ENCODE data around the gene SRSF1. TPM values are rescaled to one million over a fixed set of nuclear protein-coding genes. Genes with fewer than 3 reads are reported as not detected.

SRSF1 gene
- total RNA-seq, 4 donors from 2014 or later: 122 to 174 (median 143) TPM

GRCh38 chr17:57968456-57968855 is 38.6 kb downstream of the SRSF1 start:
- Histone ChIP-seq H3K27me3 (no peaks in the 10 kb centered on the region), H3K4me1 (no peaks in the 10 kb centered on the region), H3K27ac (no peak overlapping the region), H3K9me3 (no peaks in the 10 kb centered on the region), H3K36me3 (peaks cover 0 to 8% (median 3%) of the 10 kb centered on the region in 4 donors), H3K4me3 (no peak overlapping the region)
- in situ Hi-C loops (cut with MboI; ENCODE audit: low pct_ligation_motif_present in 1 of 4, low pct_unique_long_range_greater_than_20kb in 1 of 4, low sequenced_read_pairs in 3 of 4) (no loop called here), intact Hi-C loops (cut with DNase I; ENCODE audit: low total_unique reads) (no loop called here)
- WGBS, 2 donors (ENCODE audit: low coverage in 1 of 2): 68 to 71% methylated on average over 1 of the region's 1 CpG
- TF ChIP-seq POLR2AphosphoS5 (IDR thresholded peaks at IDR 0.05): no peak
- DNase-seq: no peak

GRCh38 chr17:57966875-57967274 is 40.2 kb downstream of the SRSF1 start:
- intact Hi-C loops (cut with DNase I; ENCODE audit: low total_unique reads): no loop called here
- H3K27me3 ChIP-seq: no peaks in the 10 kb centered on the region
- no peaks in the 10 kb centered on the region for H3K9me3 ChIP-seq
- in situ Hi-C loops (cut with MboI; ENCODE audit: low pct_ligation_motif_present in 1 of 4, low pct_unique_long_range_greater_than_20kb in 1 of 4, low sequenced_read_pairs in 3 of 4): no loop called here
- 76 to 100% methylated on average over 2 to 5 of the region's 5 CpGs for WGBS, 2 donors (ENCODE audit: low coverage in 1 of 2)
- no peak for DNase-seq
- no peaks in the 10 kb centered on the region for H3K36me3 ChIP-seq
- TF ChIP-seq EP300 (IDR thresholded peaks at IDR 0.05; ENCODE audit: low read depth): no peak
- no peak for TF ChIP-seq CTCF (IDR thresholded peaks at IDR 0.05)
- no peak for TF ChIP-seq POLR2AphosphoS5 (IDR thresholded peaks at IDR 0.05)
- no peak for TF ChIP-seq POLR2A (IDR thresholded peaks at IDR 0.05)
- H3K4me1 ChIP-seq: no peaks in the 10 kb centered on the region
- no peak overlapping the region for H3K4me3 ChIP-seq
- H3K27ac ChIP-seq: peak overlapping the region in 1 of 4 donors; percentile 9

- intact Hi-C loops (cut with DNase I; ENCODE audit: low total_unique reads) (no loop called here), in situ Hi-C loops (cut with MboI; ENCODE audit: low pct_ligation_motif_present in 1 of 4, low pct_unique_long_range_greater_than_20kb in 1 of 4, low sequenced_read_pairs in 3 of 4) (no loop called here)
- H3K9me3 ChIP-seq: no peaks in the 10 kb centered on the region
- TF ChIP-seq EP300 (IDR thresholded peaks at IDR 0.05; ENCODE audit: low read depth) (no peak), CTCF (IDR thresholded peaks at IDR 0.05) (no peak), POLR2A (IDR thresholded peaks at IDR 0.05) (no peak), POLR2AphosphoS5 (IDR thresholded peaks at IDR 0.05) (no peak)
- 60 to 97% methylated on average over 1 to 5 of the region's 5 CpGs for WGBS, 2 donors (ENCODE audit: low coverage in 1 of 2)
- H3K36me3 ChIP-seq: no peaks in the 10 kb centered on the region
- no peak overlapping the region for H3K27ac ChIP-seq
- no peaks in the 10 kb centered on the region for H3K27me3 ChIP-seq
- DNase-seq: no peak
- H3K4me3 ChIP-seq: no peak overlapping the region
- no peaks in the 10 kb centered on the region for H3K4me1 ChIP-seq
These were observed 40.8 kb downstream of the SRSF1 start for GRCh38 chr17:57966246-57966645.

GRCh38 chr17:57965521-57966160 is 41.4 kb downstream of the SRSF1 start:
- Histone ChIP-seq H3K9me3 (no peaks in the 10 kb centered on the region), H3K4me3 (no peak overlapping the region), H3K27ac (no peak overlapping the region), H3K4me1 (no peaks in the 10 kb centered on the region), H3K36me3 (no peaks in the 10 kb centered on the region), H3K27me3 (no peaks in the 10 kb centered on the region)
- in situ Hi-C loops (cut with MboI; ENCODE audit: low pct_ligation_motif_present in 1 of 4, low pct_unique_long_range_greater_than_20kb in 1 of 4, low sequenced_read_pairs in 3 of 4) (no loop called here), intact Hi-C loops (cut with DNase I; ENCODE audit: low total_unique reads) (no loop called here)
- WGBS, 2 donors (ENCODE audit: low coverage in 1 of 2): 89 to 90% methylated on average over 4 to 26 of the region's 26 CpGs
- no peak for DNase-seq
- TF ChIP-seq CTCF (IDR thresholded peaks at IDR 0.05): no peak
- no peak for TF ChIP-seq POLR2AphosphoS5 (IDR thresholded peaks at IDR 0.05)
- TF ChIP-seq POLR2A (IDR thresholded peaks at IDR 0.05): no peak
- TF ChIP-seq EP300 (IDR thresholded peaks at IDR 0.05; ENCODE audit: low read depth): no peak

GRCh38 chr17:57963149-57963511 is 43.9 kb downstream of the SRSF1 start:
- H3K27me3 ChIP-seq: no peaks in the 10 kb centered on the region
- TF ChIP-seq POLR2AphosphoS5 (IDR thresholded peaks at IDR 0.05): no peak
- no peak for TF ChIP-seq EP300 (IDR thresholded peaks at IDR 0.05; ENCODE audit: low read depth)
- TF ChIP-seq CTCF (IDR thresholded peaks at IDR 0.05): no peak
- TF ChIP-seq POLR2A (IDR thresholded peaks at IDR 0.05): no peak
- in situ Hi-C loops (cut with MboI; ENCODE audit: low pct_ligation_motif_present in 1 of 4, low pct_unique_long_range_greater_than_20kb in 1 of 4, low sequenced_read_pairs in 3 of 4): no loop called here

More at GRCh38 chr17:57963149-57963511, 43.9 kb downstream of the SRSF1 start:
- no peak overlapping the region for H3K27ac ChIP-seq
- intact Hi-C loops (cut with DNase I; ENCODE audit: low total_unique reads): no loop called here
- no peak for DNase-seq
- 92 to 96% methylated on average over 6 of the region's 6 CpGs for WGBS, 2 donors (ENCODE audit: low coverage in 1 of 2)
- no peaks in the 10 kb centered on the region for H3K36me3 ChIP-seq
- no peak overlapping the region for H3K4me3 ChIP-seq
- H3K9me3 ChIP-seq: no peaks in the 10 kb centered on the region
- H3K4me1 ChIP-seq: no peaks in the 10 kb centered on the region

All from transverse colon (tissue), 4 donors.